Stomach (tissue), 9 donors: ENCODE results near the gene KCNK2. TPM values are rescaled to one million over a fixed set of nuclear protein-coding genes. Genes with fewer than 3 reads are reported as not detected.

Experiments
- DNase-seq, 2 donors: peaks; one replicate each; pipeline versions ENCODE4 v3.0.0 to v3.0.0-alpha.2; 2013 to 2019
- H3K27ac ChIP-seq, 5 donors: fragments of 200-600 bp in 4 of 5; sonication (generic) in 4 of 5; one replicate each; pipeline ENCODE4 v1.5.1; 2013 to 2019; ENCODE audit warnings: mild to moderate bottlenecking in 1 of 5, moderate library complexity in 1 of 5
- H3K27me3 ChIP-seq, 3 donors: fragments of 200-600 bp; sonication (generic); one replicate each; pipeline ENCODE4 v1.5.1; 2017 to 2019; ENCODE audit warnings: mixed run types in 1 of 3
- H3K36me3 ChIP-seq, 4 donors: fragments of 200-600 bp; sonication (generic); 1 replicate in 3 of 4; 2 replicates in 1 of 4; pipeline ENCODE4 v1.5.1; 2016 to 2019
- H3K4me1 ChIP-seq, 4 donors: fragments of 200-600 bp; sonication (generic); one replicate each; pipeline ENCODE4 v1.5.1; 2016 to 2019
- H3K4me3 ChIP-seq, 4 donors: fragments of 200-600 bp; sonication (generic) in 3 of 4; one replicate each; pipeline ENCODE4 v1.5.1; 2016 to 2019; ENCODE audit warnings: mild to moderate bottlenecking in 1 of 4
- H3K9me3 ChIP-seq, 4 donors: fragments of 200-600 bp; sonication (generic); one replicate each; pipeline ENCODE4 v1.5.1; 2016 to 2019
- EP300 ChIP-seq: sonication (generic); formaldehyde crosslinking; IDR thresholded peaks from one replicate; pipeline ENCODE4 v1.6.1; 2017; ENCODE audit warnings: antibody characterized with exemption
- POLR2A ChIP-seq, 4 donors: fragments of 450-650 bp; IDR thresholded peaks; one replicate each; pipeline ENCODE4 v1.6.1; 2016; ENCODE audit warnings: antibody characterized with exemption in 4 of 4, control low read depth in 2 of 4, mild to moderate bottlenecking in 1 of 4, moderate library complexity in 1 of 4
- POLR2AphosphoS5 ChIP-seq, 3 donors: sonication (generic); formaldehyde crosslinking; IDR thresholded peaks; one replicate each; pipeline ENCODE4 v1.6.1; 2016; ENCODE audit warnings: antibody characterized with exemption in 3 of 3
- WGBS, 5 donors: extraction: QIAGEN DNeasy Blood & Tissue Kit in 3 of 5; methylation state at CpG; one replicate each; pipeline versions ENCODE4 v1.1.5 to v1.1.7; 2013 to 2018; 5-methylcytosine and 5-hydroxymethylcytosine counted together
- intact Hi-C: fragments of 100-400 bp; cut with DNase I; formaldehyde crosslinking; loops from one replicate; pipeline ENCODE4 v1.15.1; 2023; ENCODE audit warnings: low total_unique reads
- polyA plus RNA-seq, 3 donors: library from polyadenylated mRNA; stranded (reverse); fragments of 200-250 nt; gene quantifications; one replicate each; pipeline ENCODE4 v1.2.3, GENCODE V29; 2013
- total RNA-seq, 5 donors: library from RNA; depleted of rRNA; stranded (reverse); fragments of >200 nt; gene quantifications; one replicate each; pipeline versions ENCODE4 v1.1.0 to v1.2.3, GENCODE V29; 2014 to 2016
- TF ChIP-seq, protein P1 (sequence below), 7 experiments: fragments of 450-650 bp in 4 of 7; fragments of 200-600 bp in 3 of 7; sonication (generic) in 3 of 7; IDR thresholded peaks; one replicate each; pipeline ENCODE4 v1.5.1; 2016 to 2019; ENCODE audit warnings: antibody characterized with exemption in 7 of 7, control low read depth in 2 of 7, mild to moderate bottlenecking in 1 of 7
- donor health status: healthy with polysubstance abuse.
- donor health status: Bipolar disorder and iron deficiency.
- donor health status: healthy.

KCNK2 gene
- total and polyA plus RNA-seq, 8 donors: 0.40 to 48.7 (median 3.6) TPM; not detected in 2

DNA sequence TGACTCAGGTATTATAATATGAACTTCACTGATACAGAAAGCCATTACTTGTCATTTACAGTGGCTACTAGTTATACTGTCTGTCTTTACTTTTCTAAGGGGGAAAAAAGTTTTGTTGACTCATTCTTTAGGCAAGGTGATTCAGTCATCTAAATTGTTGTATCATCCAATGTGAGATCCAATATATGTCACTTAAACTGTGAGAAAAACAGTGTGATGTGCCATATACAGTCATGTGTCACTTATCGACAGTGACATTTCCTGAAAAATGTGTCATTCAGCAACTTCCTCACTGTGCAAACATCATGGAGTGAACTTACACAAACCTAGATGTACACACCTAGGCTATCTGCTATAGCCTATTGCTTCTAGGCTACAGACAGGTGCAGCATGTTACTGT, 57.6 kb downstream of the KCNK2 start:
- 58 to 95% (median 85%) methylated on average over 1 of the region's 1 CpG for WGBS, 5 donors
- no peak for TF ChIP-seq POLR2AphosphoS5 (IDR thresholded peaks at IDR 0.05)
- TF ChIP-seq, protein P1, sequence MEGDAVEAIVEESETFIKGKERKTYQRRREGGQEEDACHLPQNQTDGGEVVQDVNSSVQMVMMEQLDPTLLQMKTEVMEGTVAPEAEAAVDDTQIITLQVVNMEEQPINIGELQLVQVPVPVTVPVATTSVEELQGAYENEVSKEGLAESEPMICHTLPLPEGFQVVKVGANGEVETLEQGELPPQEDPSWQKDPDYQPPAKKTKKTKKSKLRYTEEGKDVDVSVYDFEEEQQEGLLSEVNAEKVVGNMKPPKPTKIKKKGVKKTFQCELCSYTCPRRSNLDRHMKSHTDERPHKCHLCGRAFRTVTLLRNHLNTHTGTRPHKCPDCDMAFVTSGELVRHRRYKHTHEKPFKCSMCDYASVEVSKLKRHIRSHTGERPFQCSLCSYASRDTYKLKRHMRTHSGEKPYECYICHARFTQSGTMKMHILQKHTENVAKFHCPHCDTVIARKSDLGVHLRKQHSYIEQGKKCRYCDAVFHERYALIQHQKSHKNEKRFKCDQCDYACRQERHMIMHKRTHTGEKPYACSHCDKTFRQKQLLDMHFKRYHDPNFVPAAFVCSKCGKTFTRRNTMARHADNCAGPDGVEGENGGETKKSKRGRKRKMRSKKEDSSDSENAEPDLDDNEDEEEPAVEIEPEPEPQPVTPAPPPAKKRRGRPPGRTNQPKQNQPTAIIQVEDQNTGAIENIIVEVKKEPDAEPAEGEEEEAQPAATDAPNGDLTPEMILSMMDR (IDR thresholded peaks at IDR 0.05): no peak
- no peak for TF ChIP-seq POLR2A (IDR thresholded peaks at IDR 0.05)
- no peak for TF ChIP-seq EP300
- no peaks in the 10 kb centered on the region for H3K27me3 ChIP-seq
- H3K27ac ChIP-seq: no peak overlapping the region
- no peak for DNase-seq
- peaks cover 0 to 17% (median 0%) of the 10 kb centered on the region in 4 donors for H3K9me3 ChIP-seq
- H3K4me3 ChIP-seq: no peak overlapping the region
- H3K36me3 ChIP-seq: no peaks in the 10 kb centered on the region
- no peaks in the 10 kb centered on the region for H3K4me1 ChIP-seq
- intact Hi-C loops: no loop called here

DNA sequence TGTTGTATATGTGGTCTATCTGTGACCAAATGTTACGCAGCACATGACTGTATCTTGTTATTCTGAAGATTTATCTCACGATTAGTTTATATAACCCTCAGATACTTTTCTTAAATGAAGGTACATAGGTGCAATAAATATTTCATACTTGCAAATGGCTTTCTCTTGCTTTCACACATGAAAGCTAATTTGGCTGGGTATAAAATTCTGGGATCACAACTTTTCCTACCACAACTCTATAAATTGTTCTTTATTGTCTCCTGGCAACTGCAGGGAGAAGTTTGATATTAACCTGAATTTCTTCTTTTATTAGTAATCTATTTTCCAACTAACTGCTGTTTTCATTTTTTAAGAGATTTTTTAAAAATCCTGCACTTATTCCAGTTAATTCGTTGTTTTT, 58.9 kb downstream of the KCNK2 start:
- Histone ChIP-seq H3K27ac (no peak overlapping the region), H3K36me3 (no peaks in the 10 kb centered on the region), H3K4me3 (no peak overlapping the region), H3K27me3 (no peaks in the 10 kb centered on the region), H3K9me3 (peaks cover 0 to 17% (median 0%) of the 10 kb centered on the region in 4 donors), H3K4me1 (peaks cover 0 to 3% (median 0%) of the 10 kb centered on the region in 4 donors)
- DNase-seq: no peak
- intact Hi-C loops: no loop called here
- TF ChIP-seq, protein P1 (IDR thresholded peaks at IDR 0.05): no peak
- TF ChIP-seq EP300 (no peak), POLR2A (IDR thresholded peaks at IDR 0.05) (no peak), POLR2AphosphoS5 (IDR thresholded peaks at IDR 0.05) (no peak)
- 87 to 94% (median 91%) methylated on average over 3 of the region's 3 CpGs for WGBS, 5 donors

DNA sequence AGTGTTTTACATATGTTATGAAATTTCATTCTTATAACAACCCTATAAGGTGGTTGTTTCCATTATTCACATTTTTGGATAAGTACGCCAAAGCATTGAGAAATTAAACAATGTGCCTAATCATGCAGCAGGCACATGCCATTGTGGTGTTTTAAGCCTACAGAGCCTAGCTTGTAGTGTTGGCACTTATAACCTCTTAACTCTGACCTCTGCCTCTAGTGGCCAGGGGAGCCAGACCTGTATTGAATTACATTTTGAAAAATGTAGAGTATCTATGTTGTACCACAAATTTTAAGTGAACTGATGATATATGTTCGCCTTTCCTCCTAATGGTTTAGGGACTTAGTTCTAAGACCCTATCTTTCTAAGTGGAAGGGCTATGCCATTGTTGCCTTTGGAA, 61.0 kb downstream of the KCNK2 start:
- DNase-seq: no peak
- H3K36me3 ChIP-seq: no peaks in the 10 kb centered on the region
- TF ChIP-seq POLR2A (IDR thresholded peaks at IDR 0.05) (no peak), EP300 (no peak), POLR2AphosphoS5 (IDR thresholded peaks at IDR 0.05) (no peak)
- WGBS, 5 donors: 85 to 95% (median 93%) methylated on average over 2 of the region's 2 CpGs
- intact Hi-C loops: no loop called here
- no peak overlapping the region for H3K27ac ChIP-seq
- H3K4me1 ChIP-seq: peaks cover 0 to 5% (median 0%) of the 10 kb centered on the region in 4 donors
- H3K9me3 ChIP-seq: peaks cover 0 to 17% (median 0%) of the 10 kb centered on the region in 4 donors
- H3K27me3 ChIP-seq: no peaks in the 10 kb centered on the region
- no peak overlapping the region for H3K4me3 ChIP-seq

DNA sequence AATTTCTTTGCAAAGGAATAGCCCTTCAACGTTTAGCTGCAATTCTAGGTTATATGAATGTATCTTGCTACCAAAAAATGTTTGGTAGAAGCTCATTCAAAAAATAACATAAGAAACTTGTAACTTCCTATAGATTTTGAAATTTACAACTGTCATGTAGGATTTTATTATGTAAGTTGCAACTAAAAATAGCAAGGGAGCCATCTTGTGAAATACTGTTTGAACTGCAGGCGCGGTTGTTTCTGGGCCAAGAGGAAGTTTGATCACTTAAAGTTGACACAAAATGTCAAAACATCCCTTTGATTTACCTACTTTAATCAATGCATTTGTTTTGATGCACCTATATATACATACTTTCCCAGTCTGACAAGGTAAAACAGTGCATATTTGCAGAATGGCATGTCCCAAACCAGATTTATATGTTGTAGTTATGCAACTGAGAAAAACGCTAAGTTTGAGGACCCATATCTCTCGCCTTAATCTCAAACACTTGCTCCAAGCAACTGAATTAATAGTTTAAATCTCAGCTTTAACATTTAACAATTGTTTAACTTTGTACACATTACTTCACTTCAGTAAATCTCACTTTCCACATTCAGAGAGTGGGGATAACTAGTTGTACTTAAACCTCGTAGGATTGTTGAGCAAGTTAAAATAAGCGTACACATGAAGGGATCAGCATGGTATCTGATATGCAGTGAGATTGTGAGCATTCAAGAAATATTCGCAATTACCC, 63.9 kb downstream of the KCNK2 start:
- peak; percentile 49 to 51 for DNase-seq
- Histone ChIP-seq H3K9me3 (peaks cover 0 to 10% (median 0%) of the 10 kb centered on the region in 4 donors), H3K4me3 (no peak overlapping the region), H3K27me3 (no peaks in the 10 kb centered on the region), H3K36me3 (no peaks in the 10 kb centered on the region), H3K27ac (no peak overlapping the region), H3K4me1 (peaks cover 0 to 5% (median 0%) of the 10 kb centered on the region in 4 donors)
- TF ChIP-seq, protein P1 (IDR thresholded peaks at IDR 0.05): peak in 4 of 7 experiments; percentile 16 to 51 (median 35)
- TF ChIP-seq EP300: no peak
- whole genome bisulfite sequencing, 5 donors: 23 to 42% (median 33%) methylated on average over 8 of the region's 8 CpGs
- intact Hi-C loops: no loop called here

DNA sequence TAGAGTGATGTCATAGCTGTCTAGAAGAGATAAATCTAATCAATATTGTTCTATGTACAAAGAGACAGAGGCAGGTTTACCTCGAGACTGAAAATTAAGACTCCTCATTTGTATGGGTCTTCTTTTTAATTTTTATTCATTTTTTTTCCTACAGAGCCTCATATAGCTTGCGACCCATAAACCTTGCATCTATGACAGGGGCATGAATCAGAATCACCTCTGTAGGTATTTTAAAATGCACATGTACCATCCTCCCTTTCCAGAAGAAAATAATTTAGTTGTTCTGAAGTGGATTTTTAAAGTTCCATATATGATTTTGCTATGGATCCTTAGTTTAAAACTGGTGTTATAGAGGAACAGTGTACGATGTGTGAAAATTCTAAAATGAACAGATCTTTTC, 64.5 kb downstream of the KCNK2 start:
- Histone ChIP-seq H3K27ac (no peak overlapping the region), H3K4me3 (no peak overlapping the region), H3K9me3 (peaks cover 0 to 4% (median 0%) of the 10 kb centered on the region in 4 donors), H3K36me3 (no peaks in the 10 kb centered on the region), H3K27me3 (no peaks in the 10 kb centered on the region), H3K4me1 (peaks cover 0 to 5% (median 0%) of the 10 kb centered on the region in 4 donors)
- TF ChIP-seq POLR2AphosphoS5 (IDR thresholded peaks at IDR 0.05): no peak
- TF ChIP-seq, protein P1 (IDR thresholded peaks at IDR 0.05): no peak
- no peak for TF ChIP-seq POLR2A (IDR thresholded peaks at IDR 0.05)
- TF ChIP-seq EP300: no peak
- intact Hi-C loops: no loop called here
- 72 to 79% (median 73%) methylated on average over 3 of the region's 3 CpGs for WGBS, 5 donors
- DNase-seq: no peak
